Liver (tissue), 9 donors: ENCODE data around the gene ALPI. TPM values are rescaled to one million over a fixed set of nuclear protein-coding genes. Genes with fewer than 3 reads are reported as not detected.

ENCODE experiments used
- DNase-seq: peaks from one replicate; pipeline ENCODE4 v3.0.0-alpha.2; 2017; ENCODE audit warnings: low spot score
- H3K27ac ChIP-seq, 2 donors: one replicate each; pipeline ENCODE4 v1.7.0; 2013; ENCODE audit warnings: inconsistent platforms in 2 of 2, low read length in 2 of 2, control low read depth in 1 of 2, low read depth in 1 of 2, mild to moderate bottlenecking in 1 of 2
- H3K27me3 ChIP-seq, 4 donors: one replicate each; pipeline versions ENCODE4 v1.6.1 to v1.7.0; 2013; ENCODE audit warnings: low read length in 3 of 4, inconsistent platforms in 1 of 4, mild to moderate bottlenecking in 1 of 4, moderate library complexity in 1 of 4; ENCODE audit not compliant: control insufficient read depth in 4 of 4, insufficient read depth in 4 of 4
- H3K36me3 ChIP-seq, 4 donors: one replicate each; pipeline versions ENCODE4 v1.6.1 to v1.7.0; 2013; ENCODE audit warnings: low read length in 3 of 4, mild to moderate bottlenecking in 3 of 4, low read depth in 1 of 4, moderate library complexity in 1 of 4; ENCODE audit not compliant: control insufficient read depth in 4 of 4, insufficient read depth in 3 of 4
- H3K4me1 ChIP-seq, 4 donors: one replicate each; pipeline versions ENCODE4 v1.6.1 to v1.7.0; 2013; ENCODE audit warnings: low read length in 3 of 4, mild to moderate bottlenecking in 3 of 4, moderate library complexity in 1 of 4; ENCODE audit not compliant: control insufficient read depth in 4 of 4, insufficient read depth in 4 of 4
- H3K4me3 ChIP-seq, 3 donors: one replicate each; pipeline versions ENCODE4 v1.6.1 to v1.7.0; 2013; ENCODE audit warnings: low read length in 3 of 3, control low read depth in 1 of 3, low read depth in 1 of 3, mild to moderate bottlenecking in 1 of 3
- H3K9ac ChIP-seq, 2 donors: one replicate each; pipeline ENCODE4 v1.7.0; 2013; ENCODE audit warnings: low read length in 2 of 2, mild to moderate bottlenecking in 2 of 2, moderate library complexity in 2 of 2, control low read depth in 1 of 2, low read depth in 1 of 2
- H3K9me3 ChIP-seq, 4 donors: one replicate each; pipeline versions ENCODE4 v1.6.1 to v1.7.0; 2013; ENCODE audit warnings: low read length in 3 of 4; ENCODE audit not compliant: control insufficient read depth in 4 of 4
- EGR1 ChIP-seq, 2 donors: IDR thresholded peaks; 2 replicates each; pipeline ENCODE4 v1.6.1; 2016 to 2018; ENCODE audit warnings: antibody characterized with exemption in 2 of 2, low read depth in 2 of 2
- FOXA1 ChIP-seq: IDR thresholded peaks from 2 replicates; pipeline ENCODE4 v1.6.1; 2016; ENCODE audit warnings: antibody characterized with exemption
- FOXA2 ChIP-seq: IDR thresholded peaks from 2 replicates; pipeline ENCODE4 v1.6.1; 2016; ENCODE audit warnings: antibody characterized with exemption
- GABPA ChIP-seq, 2 donors: IDR thresholded peaks in 1 of 2; conservative IDR thresholded peaks in 1 of 2; 2 replicates each; pipeline ENCODE4 v1.6.1; 2016; ENCODE audit warnings: antibody characterized with exemption in 2 of 2, mild to moderate bottlenecking in 1 of 2, moderate library complexity in 1 of 2
- HNF4A ChIP-seq, 2 donors: conservative IDR thresholded peaks; 2 replicates each; pipeline ENCODE4 v1.6.1; 2016; ENCODE audit warnings: antibody characterized with exemption in 2 of 2, mild to moderate bottlenecking in 2 of 2
- HNF4G ChIP-seq: IDR thresholded peaks from 2 replicates; pipeline ENCODE4 v1.6.1; 2016; ENCODE audit warnings: antibody characterized with exemption
- JUND ChIP-seq, 2 donors: IDR thresholded peaks; 2 replicates each; pipeline ENCODE4 v1.6.1; 2016; ENCODE audit warnings: antibody characterized with exemption in 2 of 2
- NR2F2 ChIP-seq: IDR thresholded peaks from 2 replicates; pipeline ENCODE4 v1.6.1; 2016; ENCODE audit warnings: antibody characterized with exemption
- RAD21 ChIP-seq, 2 donors: IDR thresholded peaks; 2 replicates each; pipeline ENCODE4 v1.6.1; 2016; ENCODE audit warnings: antibody characterized with exemption in 2 of 2, mild to moderate bottlenecking in 2 of 2
- RXRA ChIP-seq, 2 donors: IDR thresholded peaks; 2 replicates each; pipeline ENCODE4 v1.6.1; 2017 to 2018; ENCODE audit warnings: antibody characterized with exemption in 2 of 2, mild to moderate bottlenecking in 1 of 2
- SP1 ChIP-seq: IDR thresholded peaks from 2 replicates; pipeline ENCODE4 v1.6.1; 2018; ENCODE audit warnings: antibody characterized with exemption, mild to moderate bottlenecking
- TAF1 ChIP-seq: conservative IDR thresholded peaks from 2 replicates; pipeline ENCODE4 v1.6.1; 2016; ENCODE audit warnings: antibody characterized with exemption, mild to moderate bottlenecking
- YY1 ChIP-seq: IDR thresholded peaks from 2 replicates; pipeline ENCODE4 v1.6.1; 2016; ENCODE audit warnings: antibody characterized with exemption, mild to moderate bottlenecking
- WGBS: extraction: QIAGEN DNeasy Blood & Tissue Kit; methylation state at CpG from one replicate; pipeline ENCODE4 v1.1.7; 2013; 5-methylcytosine and 5-hydroxymethylcytosine counted together
- polyA plus RNA-seq, 2 donors: library from polyadenylated mRNA; stranded (reverse) in 1 of 2; unstranded in 1 of 2; fragments of 200-250 nt in 1 of 2; fragments of >200 nt in 1 of 2; fragmentation: Nextera tagmentation in 1 of 2; extraction: Ambion mirVana in 1 of 2; gene quantifications; one replicate each; pipeline versions ENCODE4 v1.2.1 to v1.2.3, GENCODE V29; 2013 to 2015
- total RNA-seq, 2 donors: library from RNA; depleted of rRNA; stranded (reverse); fragments of >200 nt; gene quantifications; one replicate each; pipeline ENCODE4 v1.2.3, GENCODE V29; 2014
- TF ChIP-seq, protein P1 (sequence below): fragments of 150-350 bp; IDR thresholded peaks from 2 replicates; pipeline ENCODE4 v1.5.1; 2017; ENCODE audit warnings: improper control_type of control experiment, low read depth, low read length; ENCODE audit not compliant: missing input control
- TF ChIP-seq, protein P2 (sequence below): IDR thresholded peaks from 2 replicates; pipeline ENCODE4 v1.6.1; 2016; ENCODE audit warnings: antibody characterized with exemption
- TF ChIP-seq, protein P3 (sequence below): IDR thresholded peaks from 2 replicates; pipeline ENCODE4 v1.6.1; 2016; ENCODE audit warnings: antibody characterized with exemption
- TF ChIP-seq, protein P4 (sequence below): IDR thresholded peaks from 2 replicates; pipeline ENCODE4 v1.6.1; 2016; ENCODE audit warnings: antibody characterized with exemption, mild to moderate bottlenecking
- donor health status: healthy.
- donor health status: healthy.
- donor health status: healthy.
- donor health status: healthy.
- donor health status: healthy.

Gene ALPI
- total and polyA plus RNA-seq, 4 donors, result 0.02 TPM; not detected in 3

DNA sequence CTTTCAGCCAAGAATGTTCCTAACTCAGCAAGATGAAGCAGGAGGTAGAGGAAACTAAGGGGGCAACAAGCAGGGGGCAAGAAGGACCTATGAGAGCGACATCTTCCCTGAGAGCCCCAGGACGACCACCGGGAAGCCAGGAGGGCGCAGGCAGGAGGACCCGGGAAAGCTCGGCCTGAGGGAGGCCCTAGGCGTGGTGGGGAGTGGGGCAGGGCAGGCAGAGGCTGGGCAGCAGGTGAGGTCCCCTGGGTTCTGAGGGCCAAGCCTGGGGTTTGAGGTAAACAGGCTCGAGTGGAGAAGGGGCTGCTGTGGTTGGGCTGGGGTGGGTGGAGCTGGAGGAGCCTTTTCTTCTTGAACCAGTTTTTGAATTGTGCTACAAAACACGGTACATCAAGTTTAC, 1.3 kb upstream of the ALPI start:
- H3K27me3 ChIP-seq, result peaks cover 0 to 7% (median 2%) of the 10 kb centered on the region in 4 donors
- H3K36me3 ChIP-seq, result no peaks in the 10 kb centered on the region
- DNase-seq, result no peak
- no peak overlapping the region for H3K27ac ChIP-seq
- no peak overlapping the region for H3K9ac ChIP-seq
- WGBS, result 88% methylated on average over 9 of the region's 9 CpGs
- peaks cover 0 to 1% (median 0%) of the 10 kb centered on the region in 4 donors for H3K9me3 ChIP-seq
- H3K4me3 ChIP-seq, result no peak overlapping the region
- H3K4me1 ChIP-seq, result no peaks in the 10 kb centered on the region
- TF ChIP-seq HNF4A (conservative IDR thresholded peaks at IDR 0.05), result no peak
- TF ChIP-seq, protein P1, sequence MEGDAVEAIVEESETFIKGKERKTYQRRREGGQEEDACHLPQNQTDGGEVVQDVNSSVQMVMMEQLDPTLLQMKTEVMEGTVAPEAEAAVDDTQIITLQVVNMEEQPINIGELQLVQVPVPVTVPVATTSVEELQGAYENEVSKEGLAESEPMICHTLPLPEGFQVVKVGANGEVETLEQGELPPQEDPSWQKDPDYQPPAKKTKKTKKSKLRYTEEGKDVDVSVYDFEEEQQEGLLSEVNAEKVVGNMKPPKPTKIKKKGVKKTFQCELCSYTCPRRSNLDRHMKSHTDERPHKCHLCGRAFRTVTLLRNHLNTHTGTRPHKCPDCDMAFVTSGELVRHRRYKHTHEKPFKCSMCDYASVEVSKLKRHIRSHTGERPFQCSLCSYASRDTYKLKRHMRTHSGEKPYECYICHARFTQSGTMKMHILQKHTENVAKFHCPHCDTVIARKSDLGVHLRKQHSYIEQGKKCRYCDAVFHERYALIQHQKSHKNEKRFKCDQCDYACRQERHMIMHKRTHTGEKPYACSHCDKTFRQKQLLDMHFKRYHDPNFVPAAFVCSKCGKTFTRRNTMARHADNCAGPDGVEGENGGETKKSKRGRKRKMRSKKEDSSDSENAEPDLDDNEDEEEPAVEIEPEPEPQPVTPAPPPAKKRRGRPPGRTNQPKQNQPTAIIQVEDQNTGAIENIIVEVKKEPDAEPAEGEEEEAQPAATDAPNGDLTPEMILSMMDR, result no peak
- TF ChIP-seq TAF1, result no peak
- TF ChIP-seq, protein P2, sequence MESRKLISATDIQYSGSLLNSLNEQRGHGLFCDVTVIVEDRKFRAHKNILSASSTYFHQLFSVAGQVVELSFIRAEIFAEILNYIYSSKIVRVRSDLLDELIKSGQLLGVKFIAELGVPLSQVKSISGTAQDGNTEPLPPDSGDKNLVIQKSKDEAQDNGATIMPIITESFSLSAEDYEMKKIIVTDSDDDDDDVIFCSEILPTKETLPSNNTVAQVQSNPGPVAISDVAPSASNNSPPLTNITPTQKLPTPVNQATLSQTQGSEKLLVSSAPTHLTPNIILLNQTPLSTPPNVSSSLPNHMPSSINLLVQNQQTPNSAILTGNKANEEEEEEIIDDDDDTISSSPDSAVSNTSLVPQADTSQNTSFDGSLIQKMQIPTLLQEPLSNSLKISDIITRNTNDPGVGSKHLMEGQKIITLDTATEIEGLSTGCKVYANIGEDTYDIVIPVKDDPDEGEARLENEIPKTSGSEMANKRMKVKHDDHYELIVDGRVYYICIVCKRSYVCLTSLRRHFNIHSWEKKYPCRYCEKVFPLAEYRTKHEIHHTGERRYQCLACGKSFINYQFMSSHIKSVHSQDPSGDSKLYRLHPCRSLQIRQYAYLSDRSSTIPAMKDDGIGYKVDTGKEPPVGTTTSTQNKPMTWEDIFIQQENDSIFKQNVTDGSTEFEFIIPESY, result no peak
- no peak for TF ChIP-seq FOXA1
- no peak for TF ChIP-seq NR2F2

DNA sequence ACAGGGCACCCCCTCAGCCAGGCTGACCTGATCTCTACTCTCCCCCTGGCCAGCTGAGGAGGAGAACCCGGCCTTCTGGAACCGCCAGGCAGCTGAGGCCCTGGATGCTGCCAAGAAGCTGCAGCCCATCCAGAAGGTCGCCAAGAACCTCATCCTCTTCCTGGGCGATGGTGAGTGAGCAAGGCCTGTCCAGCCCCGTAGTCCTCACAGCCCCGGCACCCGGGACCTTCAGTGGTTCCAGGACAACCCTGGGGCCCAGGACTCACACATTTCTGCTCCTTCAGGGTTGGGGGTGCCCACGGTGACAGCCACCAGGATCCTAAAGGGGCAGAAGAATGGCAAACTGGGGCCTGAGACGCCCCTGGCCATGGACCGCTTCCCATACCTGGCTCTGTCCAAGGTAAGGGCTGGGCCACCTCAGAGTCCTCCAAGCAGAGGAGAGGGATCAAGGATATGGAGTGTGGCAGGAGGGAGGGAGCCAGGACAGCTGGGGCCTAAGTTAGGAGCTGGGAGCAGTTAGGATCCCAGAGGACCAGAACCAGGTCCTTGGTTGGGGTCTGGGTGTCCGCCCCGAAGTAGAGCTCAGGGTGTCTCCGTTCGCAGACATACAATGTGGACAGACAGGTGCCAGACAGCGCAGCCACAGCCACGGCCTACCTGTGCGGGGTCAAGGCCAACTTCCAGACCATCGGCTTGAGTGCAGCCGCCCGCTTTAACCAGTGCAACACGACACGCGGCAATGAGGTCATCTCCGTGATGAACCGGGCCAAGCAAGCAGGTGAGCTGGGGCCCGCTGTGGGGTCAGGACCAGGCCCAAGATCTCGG, 555 bp downstream of the ALPI start:
- 91% methylated on average over 27 of the region's 27 CpGs for WGBS
- Histone ChIP-seq H3K9me3 (peaks cover 0 to 1% (median 0%) of the 10 kb centered on the region in 4 donors), H3K27ac (no peak overlapping the region), H3K27me3 (peaks cover 0 to 7% (median 2%) of the 10 kb centered on the region in 4 donors), H3K4me1 (no peaks in the 10 kb centered on the region), H3K36me3 (no peaks in the 10 kb centered on the region), H3K4me3 (no peak overlapping the region), H3K9ac (no peak overlapping the region)
- DNase-seq, result no peak
- TF ChIP-seq FOXA2 (no peak), SP1 (no peak), YY1 (no peak), GABPA (IDR thresholded peaks at IDR 0.05 in 1 of 2, conservative IDR thresholded peaks at IDR 0.05 in 1 of 2) (no peak), JUND (IDR thresholded peaks at IDR 0.05) (no peak), FOXA1 (no peak), HNF4G (no peak), HNF4A (conservative IDR thresholded peaks at IDR 0.05) (no peak), EGR1 (IDR thresholded peaks at IDR 0.05; ENCODE audit: low read depth in 2 of 2) (no peak), RAD21 (IDR thresholded peaks at IDR 0.05) (no peak), RXRA (IDR thresholded peaks at IDR 0.05) (no peak)
- TF ChIP-seq, protein P3, sequence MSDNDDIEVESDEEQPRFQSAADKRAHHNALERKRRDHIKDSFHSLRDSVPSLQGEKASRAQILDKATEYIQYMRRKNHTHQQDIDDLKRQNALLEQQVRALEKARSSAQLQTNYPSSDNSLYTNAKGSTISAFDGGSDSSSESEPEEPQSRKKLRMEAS, result no peak
- TF ChIP-seq, protein P4, sequence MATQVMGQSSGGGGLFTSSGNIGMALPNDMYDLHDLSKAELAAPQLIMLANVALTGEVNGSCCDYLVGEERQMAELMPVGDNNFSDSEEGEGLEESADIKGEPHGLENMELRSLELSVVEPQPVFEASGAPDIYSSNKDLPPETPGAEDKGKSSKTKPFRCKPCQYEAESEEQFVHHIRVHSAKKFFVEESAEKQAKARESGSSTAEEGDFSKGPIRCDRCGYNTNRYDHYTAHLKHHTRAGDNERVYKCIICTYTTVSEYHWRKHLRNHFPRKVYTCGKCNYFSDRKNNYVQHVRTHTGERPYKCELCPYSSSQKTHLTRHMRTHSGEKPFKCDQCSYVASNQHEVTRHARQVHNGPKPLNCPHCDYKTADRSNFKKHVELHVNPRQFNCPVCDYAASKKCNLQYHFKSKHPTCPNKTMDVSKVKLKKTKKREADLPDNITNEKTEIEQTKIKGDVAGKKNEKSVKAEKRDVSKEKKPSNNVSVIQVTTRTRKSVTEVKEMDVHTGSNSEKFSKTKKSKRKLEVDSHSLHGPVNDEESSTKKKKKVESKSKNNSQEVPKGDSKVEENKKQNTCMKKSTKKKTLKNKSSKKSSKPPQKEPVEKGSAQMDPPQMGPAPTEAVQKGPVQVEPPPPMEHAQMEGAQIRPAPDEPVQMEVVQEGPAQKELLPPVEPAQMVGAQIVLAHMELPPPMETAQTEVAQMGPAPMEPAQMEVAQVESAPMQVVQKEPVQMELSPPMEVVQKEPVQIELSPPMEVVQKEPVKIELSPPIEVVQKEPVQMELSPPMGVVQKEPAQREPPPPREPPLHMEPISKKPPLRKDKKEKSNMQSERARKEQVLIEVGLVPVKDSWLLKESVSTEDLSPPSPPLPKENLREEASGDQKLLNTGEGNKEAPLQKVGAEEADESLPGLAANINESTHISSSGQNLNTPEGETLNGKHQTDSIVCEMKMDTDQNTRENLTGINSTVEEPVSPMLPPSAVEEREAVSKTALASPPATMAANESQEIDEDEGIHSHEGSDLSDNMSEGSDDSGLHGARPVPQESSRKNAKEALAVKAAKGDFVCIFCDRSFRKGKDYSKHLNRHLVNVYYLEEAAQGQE, result no peak
- TF ChIP-seq, protein P2, result no peak
